Measurements from ENCODE around the gene HMG20B. TPM values are rescaled to one million over a fixed set of nuclear protein-coding genes. Genes with fewer than 3 reads are reported as not detected.

Gene HMG20B
- total and polyA plus RNA-seq, 2 of the 8 experiments (the other 6 are each of a cell fraction or from before 2014, with no cell fraction given): 42.9 to 74.2 TPM

DNA sequence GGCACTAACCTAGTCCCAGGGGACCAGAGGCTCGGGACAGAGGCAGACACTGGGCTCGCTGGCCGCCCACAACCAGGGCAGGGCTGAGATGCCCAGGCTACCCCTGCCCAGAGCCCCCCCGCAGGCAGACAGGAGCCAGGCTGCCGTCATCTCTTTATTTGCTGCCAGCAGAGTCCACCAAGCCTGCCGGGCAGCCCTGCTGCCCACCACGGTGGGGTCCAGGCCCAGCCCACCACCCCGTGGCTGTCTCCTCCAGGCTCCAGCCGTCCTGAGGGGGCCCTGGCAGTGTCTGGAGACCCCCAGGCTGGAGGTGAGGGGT lies 28.7 kb upstream of the HMG20B start:
- no peak overlapping the region for H2AK5ac ChIP-seq (ENCODE audit: low read depth, low read length)
- H3K79me1 ChIP-seq (ENCODE audit: low read depth, low read length): no peaks in the 10 kb centered on the region
- H4K91ac ChIP-seq (replicated peaks; ENCODE audit: insufficient read length, low read length): no peak overlapping the region
- H3K14ac ChIP-seq (ENCODE audit: insufficient read length): no peak overlapping the region
- H3K27me3 ChIP-seq (replicated peaks in 1 of 4; ENCODE audit: control insufficient read depth in 3 of 4, extremely low read depth in 1 of 4, insufficient read depth in 3 of 4, low read length in 3 of 4): no peaks in the 10 kb centered on the region
- H3K23me2 ChIP-seq (ENCODE audit: low read depth, low read length): no peaks in the 10 kb centered on the region
- no peak overlapping the region for H2BK15ac ChIP-seq (ENCODE audit: low read length)
- DNase-seq (ENCODE audit: low read depth in 1 of 2, low spot score in 2 of 2): no peak
- no peak overlapping the region for H3K27ac ChIP-seq (ENCODE audit: low read depth, low read length)
- H3K56ac ChIP-seq (replicated peaks; ENCODE audit: insufficient read length, low read depth, low read length): no peak overlapping the region
- TF ChIP-seq SIN3A (conservative IDR thresholded peaks at IDR 0.05 in 1 of 2, IDR thresholded peaks at IDR 0.05 in 1 of 2; ENCODE audit: low read depth in 1 of 2, low read length in 2 of 2) (no peak), YY1 (IDR thresholded peaks at IDR 0.05; ENCODE audit: low read depth, low read length) (no peak), RNF2 (IDR thresholded peaks at IDR 0.05; ENCODE audit: borderline replicate concordance, low read depth, low read length, missing control alignments, poor library complexity, severe bottlenecking) (no peak), BRCA1 (IDR thresholded peaks at IDR 0.05; ENCODE audit: low read depth, low read length) (no peak)
- TF ChIP-seq, protein P1, sequence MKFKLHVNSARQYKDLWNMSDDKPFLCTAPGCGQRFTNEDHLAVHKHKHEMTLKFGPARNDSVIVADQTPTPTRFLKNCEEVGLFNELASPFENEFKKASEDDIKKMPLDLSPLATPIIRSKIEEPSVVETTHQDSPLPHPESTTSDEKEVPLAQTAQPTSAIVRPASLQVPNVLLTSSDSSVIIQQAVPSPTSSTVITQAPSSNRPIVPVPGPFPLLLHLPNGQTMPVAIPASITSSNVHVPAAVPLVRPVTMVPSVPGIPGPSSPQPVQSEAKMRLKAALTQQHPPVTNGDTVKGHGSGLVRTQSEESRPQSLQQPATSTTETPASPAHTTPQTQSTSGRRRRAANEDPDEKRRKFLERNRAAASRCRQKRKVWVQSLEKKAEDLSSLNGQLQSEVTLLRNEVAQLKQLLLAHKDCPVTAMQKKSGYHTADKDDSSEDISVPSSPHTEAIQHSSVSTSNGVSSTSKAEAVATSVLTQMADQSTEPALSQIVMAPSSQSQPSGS (IDR thresholded peaks at IDR 0.05; ENCODE audit: low read length): no peak
- no peak overlapping the region for H2BK20ac ChIP-seq (ENCODE audit: low read length)
- no peak overlapping the region for H2BK12ac ChIP-seq (ENCODE audit: low read depth, low read length)
- H3K9ac ChIP-seq (replicated peaks in 1 of 4; ENCODE audit: extremely low read depth in 1 of 4, low read depth in 3 of 4, low read length in 3 of 4): no peak overlapping the region
- no peak overlapping the region for H2BK120ac ChIP-seq (replicated peaks; ENCODE audit: low read depth, low read length)
- no peak overlapping the region for H2BK5ac ChIP-seq (ENCODE audit: low read depth, low read length)
- H3K18ac ChIP-seq (ENCODE audit: extremely low read depth, low read length): no peak overlapping the region
- no peaks in the 10 kb centered on the region for H3K9me3 ChIP-seq (ENCODE audit: insufficient read depth in 2 of 2, low read depth in 1 of 2, low read length in 1 of 2)
- peaks cover 12 to 19% of the 10 kb centered on the region in 2 experiments for H4K20me1 ChIP-seq (replicated peaks in 1 of 2; ENCODE audit: control insufficient read depth in 1 of 2, insufficient read depth in 2 of 2, low read length in 2 of 2)
- no peak overlapping the region for H4K8ac ChIP-seq (ENCODE audit: extremely low read depth, insufficient read depth, low read length)
- CTCF ChIA-PET (ENCODE audit: partially characterized antibody): interaction anchor here (0.7 to 7.5 kb wide), 7 partner anchors 10 to 48 kb away, joined by 4 to 66 read pairs (median 28); partner anchors contain the start of gene MFSD12
- H3K4ac ChIP-seq (replicated peaks; ENCODE audit: insufficient read length, low read depth, low read length): no peak overlapping the region
- no peaks in the 10 kb centered on the region for H3K79me2 ChIP-seq (ENCODE audit: control insufficient read depth in 1 of 2, insufficient read depth in 2 of 2, low read length in 2 of 2)
- H3K23ac ChIP-seq (ENCODE audit: insufficient read length): no peak overlapping the region
- no peak overlapping the region for H3K4me2 ChIP-seq (ENCODE audit: insufficient read depth in 1 of 2, low read depth in 2 of 2, low read length in 2 of 2)
- POLR2A ChIA-PET (ENCODE audit: partially characterized antibody): interaction anchor here (2.0 kb wide), 1 partner anchor 13 kb away, joined by 8 read pairs; the partner anchor contains the start of gene MFSD12
- 81% methylated on average over 9 of the region's 9 CpGs; no CpG with 5 or more reads in 1 of the 2 experiments for WGBS, 2 experiments (ENCODE audit: extremely low coverage in 1 of 2, insufficient coverage in 1 of 2, insufficient read length in 1 of 2, insufficient replicate concordance in 2 of 2, low coverage in 1 of 2, low lambda C conversion rate in 2 of 2, missing lambda C conversion rate in 1 of 2)
- no peak overlapping the region for H4K5ac ChIP-seq (ENCODE audit: insufficient read length, low read depth, low read length)
- FAIRE-seq: no peak
- H3K4me1 ChIP-seq (replicated peaks in 1 of 4; ENCODE audit: control insufficient read depth in 3 of 4, insufficient read depth in 4 of 4, low read length in 3 of 4): peaks cover under 1 to 4% (median 2%) of the 10 kb centered on the region in 4 experiments; a peak in 6 of 7 replicates
- peaks cover 0 to 7% (median 1%) of the 10 kb centered on the region in 4 experiments; a peak in 2 of 8 replicates for H3K36me3 ChIP-seq (ENCODE audit: control insufficient read depth in 2 of 4, insufficient read depth in 4 of 4, low read length in 3 of 4)
- no peak overlapping the region for H3K4me3 ChIP-seq (ENCODE audit: extremely low read depth in 1 of 4, insufficient read depth in 2 of 4, low read depth in 3 of 4, low read length in 4 of 4)
- H2AFZ ChIP-seq (ENCODE audit: low read length): no peak overlapping the region
